ENCODE measurements around the gene CDH24. TPM values are rescaled to one million over a fixed set of nuclear protein-coding genes. Genes with fewer than 3 reads are reported as not detected.

The CDH24 gene
- total and polyA plus RNA-seq, 2 of the 13 experiments (the other 11 are each of a cell fraction or from before 2014, with no cell fraction given) = 0.69 to 0.99 TPM

DNA sequence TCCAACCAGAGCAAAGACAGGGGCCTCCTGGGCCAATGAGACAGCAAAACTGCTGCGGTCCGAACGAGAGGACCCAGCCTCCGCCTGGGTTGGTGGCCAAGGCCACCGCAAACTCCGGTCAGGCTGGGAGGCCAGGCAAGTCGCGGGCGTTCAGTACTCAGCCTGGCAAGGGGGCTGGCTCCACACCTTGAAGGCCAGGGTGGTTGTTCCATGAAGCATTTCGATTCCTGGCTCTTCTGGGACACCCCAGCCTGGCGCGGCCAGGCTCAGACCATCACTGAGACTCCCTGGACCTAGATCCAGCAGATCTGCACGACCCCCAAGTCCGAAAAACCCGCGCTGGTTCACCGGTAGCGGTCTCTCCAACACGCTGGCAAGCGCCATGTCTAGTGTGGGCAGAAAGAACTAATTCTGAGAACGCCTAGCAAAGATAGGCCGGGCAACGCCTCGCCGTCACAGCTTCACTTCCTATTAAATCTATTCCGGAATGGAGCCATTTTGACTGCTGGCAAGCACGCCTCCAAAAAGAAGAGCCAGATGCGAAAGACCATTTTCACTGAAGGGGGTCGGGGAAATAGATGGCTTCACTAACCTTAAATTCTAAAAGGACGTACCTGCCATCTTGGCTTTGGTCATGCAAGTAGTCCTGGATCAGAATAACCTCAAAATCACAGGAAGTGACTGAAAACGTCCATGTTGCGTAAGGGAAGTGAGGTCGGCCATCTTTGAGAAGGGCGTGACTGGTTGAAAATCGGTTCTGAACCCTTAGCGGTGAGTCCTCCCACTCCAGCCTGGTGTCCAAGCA, 22.6 kb downstream of the CDH24 start, which contains the start of gene PSMB5 (continued):
- TF ChIP-seq, protein P1, sequence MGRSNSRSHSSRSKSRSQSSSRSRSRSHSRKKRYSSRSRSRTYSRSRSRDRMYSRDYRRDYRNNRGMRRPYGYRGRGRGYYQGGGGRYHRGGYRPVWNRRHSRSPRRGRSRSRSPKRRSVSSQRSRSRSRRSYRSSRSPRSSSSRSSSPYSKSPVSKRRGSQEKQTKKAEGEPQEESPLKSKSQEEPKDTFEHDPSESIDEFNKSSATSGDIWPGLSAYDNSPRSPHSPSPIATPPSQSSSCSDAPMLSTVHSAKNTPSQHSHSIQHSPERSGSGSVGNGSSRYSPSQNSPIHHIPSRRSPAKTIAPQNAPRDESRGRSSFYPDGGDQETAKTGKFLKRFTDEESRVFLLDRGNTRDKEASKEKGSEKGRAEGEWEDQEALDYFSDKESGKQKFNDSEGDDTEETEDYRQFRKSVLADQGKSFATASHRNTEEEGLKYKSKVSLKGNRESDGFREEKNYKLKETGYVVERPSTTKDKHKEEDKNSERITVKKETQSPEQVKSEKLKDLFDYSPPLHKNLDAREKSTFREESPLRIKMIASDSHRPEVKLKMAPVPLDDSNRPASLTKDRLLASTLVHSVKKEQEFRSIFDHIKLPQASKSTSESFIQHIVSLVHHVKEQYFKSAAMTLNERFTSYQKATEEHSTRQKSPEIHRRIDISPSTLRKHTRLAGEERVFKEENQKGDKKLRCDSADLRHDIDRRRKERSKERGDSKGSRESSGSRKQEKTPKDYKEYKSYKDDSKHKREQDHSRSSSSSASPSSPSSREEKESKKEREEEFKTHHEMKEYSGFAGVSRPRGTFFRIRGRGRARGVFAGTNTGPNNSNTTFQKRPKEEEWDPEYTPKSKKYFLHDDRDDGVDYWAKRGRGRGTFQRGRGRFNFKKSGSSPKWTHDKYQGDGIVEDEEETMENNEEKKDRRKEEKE (IDR thresholded peaks at IDR 0.05) = no peak
- TF ChIP-seq RBM39 (IDR thresholded peaks at IDR 0.05; ENCODE audit: low read depth, low read length, poor library complexity, severe bottlenecking) (peak; percentile 85), REXO4 (CRISPR knock-in tag; IDR thresholded peaks at IDR 0.05; ENCODE audit: borderline replicate concordance) (no peak), YY1 (IDR thresholded peaks at IDR 0.05; ENCODE audit: insufficient read depth, insufficient replicate concordance, low read depth, low read length) (peak; percentile 97), ZNF3 (CRISPR knock-in tag; IDR thresholded peaks at IDR 0.05) (no peak; the same call in none of the 2 replicates), MTA3 (CRISPR knock-in tag; IDR thresholded peaks at IDR 0.05) (no peak; the same call in 1 of the 2 replicates), KAT7 (CRISPR knock-in tag; IDR thresholded peaks at IDR 0.05; ENCODE audit: borderline replicate concordance) (peak; percentile 81), MBD4 (IDR thresholded peaks at IDR 0.05; ENCODE audit: borderline replicate concordance, low read length) (no peak), SP5 (CRISPR knock-in tag; IDR thresholded peaks at IDR 0.05; ENCODE audit: borderline replicate concordance, low read depth) (peak; percentile 27; the same call in 1 of the 2 replicates), ZNF446 (CRISPR knock-in tag; IDR thresholded peaks at IDR 0.05) (peak; percentile 45; the same call in 1 of the 2 replicates), MXD4 (CRISPR knock-in tag; IDR thresholded peaks at IDR 0.05) (peak; percentile 97), SMARCC2 (IDR thresholded peaks at IDR 0.05) (no peak), ZNF484 (CRISPR knock-in tag; IDR thresholded peaks at IDR 0.05; ENCODE audit: borderline replicate concordance, low read depth) (no peak), IRF1 (CRISPR knock-in tag; IDR thresholded peaks at IDR 0.05; ENCODE audit: low read depth) (peak; percentile 91; the same call in 1 of the 2 replicates), ISX (CRISPR knock-in tag; conservative IDR thresholded peaks at IDR 0.05) (peak; percentile 93; the same call in 1 of the 2 replicates), ZNF10 (CRISPR knock-in tag; IDR thresholded peaks at IDR 0.05; ENCODE audit: borderline replicate concordance, low read depth) (no peak), NFIB (CRISPR knock-in tag; IDR thresholded peaks at IDR 0.05; ENCODE audit: borderline replicate concordance) (no peak), NFE2L2 (IDR thresholded peaks at IDR 0.05; ENCODE audit: low read length) (peak; percentile 86; the same call in 1 of the 2 replicates), ZNF564 (CRISPR knock-in tag; IDR thresholded peaks at IDR 0.05) (peak; percentile 91), E2F5 (CRISPR knock-in tag; conservative IDR thresholded peaks at IDR 0.05) (peak; percentile 84; the same call in 1 of the 2 replicates), KMT2B (CRISPR knock-in tag; IDR thresholded peaks at IDR 0.05) (peak; percentile 89), HNRNPL (IDR thresholded peaks at IDR 0.05; ENCODE audit: low read depth, low read length) (peak; percentile 90; the same call in 1 of the 2 replicates), ZNF790 (CRISPR knock-in tag; IDR thresholded peaks at IDR 0.05; ENCODE audit: borderline replicate concordance) (peak; percentile 52; the same call in 1 of the 2 replicates), ZNF788 (CRISPR knock-in tag; IDR thresholded peaks at IDR 0.05; ENCODE audit: borderline replicate concordance) (peak; percentile 96)
- TF ChIP-seq, protein P2, sequence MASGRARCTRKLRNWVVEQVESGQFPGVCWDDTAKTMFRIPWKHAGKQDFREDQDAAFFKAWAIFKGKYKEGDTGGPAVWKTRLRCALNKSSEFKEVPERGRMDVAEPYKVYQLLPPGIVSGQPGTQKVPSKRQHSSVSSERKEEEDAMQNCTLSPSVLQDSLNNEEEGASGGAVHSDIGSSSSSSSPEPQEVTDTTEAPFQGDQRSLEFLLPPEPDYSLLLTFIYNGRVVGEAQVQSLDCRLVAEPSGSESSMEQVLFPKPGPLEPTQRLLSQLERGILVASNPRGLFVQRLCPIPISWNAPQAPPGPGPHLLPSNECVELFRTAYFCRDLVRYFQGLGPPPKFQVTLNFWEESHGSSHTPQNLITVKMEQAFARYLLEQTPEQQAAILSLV (CRISPR knock-in tag; IDR thresholded peaks at IDR 0.05; ENCODE audit: borderline replicate concordance) = peak; percentile 97; the same call in 1 of the 2 replicates
